Ureter (tissue), 1 donor: ENCODE measurements around the gene PLPP4. TPM values are rescaled to one million over a fixed set of nuclear protein-coding genes. Genes with fewer than 3 reads are reported as not detected.

Experiments used
- DNase-seq: peaks from one replicate; pipeline ENCODE4 v3.0.0-alpha.2; 2020; ENCODE audit warnings: low spot score
- total RNA-seq: library from RNA; stranded (reverse); gene quantifications from one replicate; pipeline ENCODE4 v1.2.4, GENCODE V29; 2023
- donor health status: DM: yes; HTN: yes; CAD: no.

Gene PLPP4
- not detected for total RNA-seq

GRCh38 chr10:120456626-120457430 lies at the start of gene PLPP4:
TSS of gene PLPP4 (plus strand) at chr10:120457227. CDS start at chr10:120457306, 79 bp downstream.
- no peak for DNase-seq

GRCh38 chr10:120409816-120410215 lies 47.2 kb upstream of the PLPP4 start:
- no peak for DNase-seq

- no peak for DNase-seq
Measured at GRCh38 chr10:120414946-120415345, 42.1 kb upstream of the PLPP4 start.

- DNase-seq: no peak
Measured at GRCh38 chr10:120415709-120416330, 41.2 kb upstream of the PLPP4 start.

GRCh38 chr10:120420421-120420820 lies 36.6 kb upstream of the PLPP4 start:
- no peak for DNase-seq

- DNase-seq: no peak
Measured at GRCh38 chr10:120421250-120421649, 35.8 kb upstream of the PLPP4 start.

GRCh38 chr10:120422457-120422856 lies 34.6 kb upstream of the PLPP4 start:
- DNase-seq: no peak

GRCh38 chr10:120423431-120424197 lies 33.4 kb upstream of the PLPP4 start:
- no peak for DNase-seq

- DNase-seq: no peak
Measured at GRCh38 chr10:120424198-120424464, 32.9 kb upstream of the PLPP4 start.

GRCh38 chr10:120426306-120426705 lies 30.7 kb upstream of the PLPP4 start:
- no peak for DNase-seq

GRCh38 chr10:120428754-120429153 lies 28.3 kb upstream of the PLPP4 start:
- DNase-seq: no peak

- DNase-seq: no peak
Measured at GRCh38 chr10:120429395-120429794, 27.6 kb upstream of the PLPP4 start.

- DNase-seq: no peak
Measured at GRCh38 chr10:120431251-120431651, 25.8 kb upstream of the PLPP4 start.

GRCh38 chr10:120432209-120432608 lies 24.8 kb upstream of the PLPP4 start:
- no peak for DNase-seq

- DNase-seq: no peak
Measured at GRCh38 chr10:120433141-120433540, 23.9 kb upstream of the PLPP4 start.

- no peak for DNase-seq
Measured at GRCh38 chr10:120436439-120437112, 20.5 kb upstream of the PLPP4 start.

- DNase-seq: no peak
Measured at GRCh38 chr10:120437541-120437940, 19.5 kb upstream of the PLPP4 start.

GRCh38 chr10:120451968-120452367 lies 5.1 kb upstream of the PLPP4 start:
- no peak for DNase-seq

- no peak for DNase-seq
Measured at GRCh38 chr10:120453319-120453718, 3.7 kb upstream of the PLPP4 start.

GRCh38 chr10:120453886-120454285 lies 3.1 kb upstream of the PLPP4 start:
- DNase-seq: no peak

GRCh38 chr10:120455004-120455403 lies 2.0 kb upstream of the PLPP4 start:
- no peak for DNase-seq

- no peak for DNase-seq
Measured at GRCh38 chr10:120455606-120456005, 1.4 kb upstream of the PLPP4 start.
